Myometrial cell (primary cell): Measurements from ENCODE around the gene TTC21B. TPM values are rescaled to one million over a fixed set of nuclear protein-coding genes. Genes with fewer than 3 reads are reported as not detected.

Experiments
- total RNA-seq: library from RNA; depleted of rRNA; stranded (reverse); fragments of >200 nt; gene quantifications from 2 replicates; pipeline ENCODE4 v1.2.3, GENCODE V29; 2015

The TTC21B gene
- 6.9 and 7.8 TPM in 2 replicates for total RNA-seq

GRCh38 chr2:165953655-165954606 lies at the start of gene TTC21B:
TTC21B (minus strand) TSS chr2:165953776; CDS start chr2:165953705, 71 bp downstream.

Other genes with a start within 250 kb of the TTC21B start
- 0.18 and 1.2 TPM in 2 replicates for gene GALNT3, start 159.5 kb downstream of the TTC21B start, total RNA-seq
- gene SCN1A, start 174.2 kb upstream of the TTC21B start, total RNA-seq, result not detected in 2 replicates